Lung (tissue), 12 donors: Measurements from ENCODE around the gene SART3. TPM values are rescaled to one million over a fixed set of nuclear protein-coding genes. Genes with fewer than 3 reads are reported as not detected.
"Not testable (repeated sequence)": the region's sequence is repeated elsewhere in the genome, so short reads cannot be mapped to it uniquely, and the experiment has no call there.

Experiments used
- ATAC-seq: fragments of 200-7000 bp; cut with Tn5 transposase; one replicate; pipeline ENCODE4 v1.9.1; 2020; ENCODE audit warnings: moderate number of reproducible peaks; ENCODE audit not compliant: insufficient read depth, low FRiP score
- DNase-seq, 3 donors: peaks; one replicate each; pipeline ENCODE4 v3.0.0-alpha.2; 2013 to 2017
- H3K27ac ChIP-seq, 2 donors: one replicate each; pipeline ENCODE4 v1.5.1; 2013; ENCODE audit warnings: mild to moderate bottlenecking in 2 of 2, moderate library complexity in 2 of 2, control low read depth in 1 of 2, inconsistent platforms in 1 of 2, low read depth in 1 of 2, low read length in 1 of 2
- H3K27me3 ChIP-seq, 3 donors: one replicate each; pipeline ENCODE4 v1.5.1; 2013; ENCODE audit warnings: low read length in 2 of 3; ENCODE audit not compliant: control insufficient read depth in 3 of 3, insufficient read depth in 3 of 3
- H3K36me3 ChIP-seq, 4 donors: one replicate each; pipeline ENCODE4 v1.5.1; 2013; ENCODE audit warnings: low read length in 4 of 4, mild to moderate bottlenecking in 1 of 4, moderate library complexity in 1 of 4; ENCODE audit not compliant: control insufficient read depth in 4 of 4, insufficient read depth in 4 of 4
- H3K4me1 ChIP-seq, 5 donors: one replicate each; pipeline ENCODE4 v1.5.1; 2013; ENCODE audit warnings: low read length in 5 of 5, mild to moderate bottlenecking in 2 of 5, moderate library complexity in 1 of 5; ENCODE audit not compliant: control insufficient read depth in 5 of 5, insufficient read depth in 5 of 5
- H3K4me3 ChIP-seq: one replicate; pipeline ENCODE4 v1.5.1; 2013; ENCODE audit warnings: mild to moderate bottlenecking, control low read depth, moderate library complexity
- H3K9ac ChIP-seq, 2 donors: one replicate each; pipeline ENCODE4 v1.5.1; 2013; ENCODE audit warnings: low read length in 2 of 2, control low read depth in 1 of 2; ENCODE audit not compliant: insufficient read depth in 1 of 2
- H3K9me3 ChIP-seq, 4 donors: one replicate each; pipeline ENCODE4 v1.5.1; 2013; ENCODE audit warnings: low read length in 3 of 4, mild to moderate bottlenecking in 1 of 4, moderate library complexity in 1 of 4; ENCODE audit not compliant: control insufficient read depth in 4 of 4, insufficient read depth in 3 of 4
- CTCF ChIP-seq: IDR thresholded peaks from 2 replicates; pipeline ENCODE4 v1.5.1; 2012; ENCODE audit warnings: mild to moderate bottlenecking; ENCODE audit errors: control extremely low read depth, extremely low read depth
- WGBS, 2 donors: extraction: QIAGEN DNeasy Blood & Tissue Kit; methylation state at CpG; one replicate each; pipeline ENCODE4 v1.1.7; 2013; 5-methylcytosine and 5-hydroxymethylcytosine counted together
- polyA plus RNA-seq, 2 donors: library from polyadenylated mRNA; stranded (reverse); fragments of 200-250 nt; gene quantifications; one replicate each; pipeline ENCODE4 v1.2.1, GENCODE V29; 2013
- total RNA-seq, 2 donors: library from RNA; depleted of rRNA in 1 of 2; stranded (reverse); fragments of >200 nt in 1 of 2; gene quantifications; one replicate each; pipeline ENCODE4 v1.2.1, GENCODE V29; 2014 to 2021
- donor health status: control.
- donor health status: control.
- donor health status: Bipolar disorder and iron deficiency.
- donor health status: healthy.
- donor health status: DM: yes; HTN: yes; CAD: no.

Gene SART3
- total and polyA plus RNA-seq, 4 donors = 12.2 to 107 (median 34.9) TPM

DNA sequence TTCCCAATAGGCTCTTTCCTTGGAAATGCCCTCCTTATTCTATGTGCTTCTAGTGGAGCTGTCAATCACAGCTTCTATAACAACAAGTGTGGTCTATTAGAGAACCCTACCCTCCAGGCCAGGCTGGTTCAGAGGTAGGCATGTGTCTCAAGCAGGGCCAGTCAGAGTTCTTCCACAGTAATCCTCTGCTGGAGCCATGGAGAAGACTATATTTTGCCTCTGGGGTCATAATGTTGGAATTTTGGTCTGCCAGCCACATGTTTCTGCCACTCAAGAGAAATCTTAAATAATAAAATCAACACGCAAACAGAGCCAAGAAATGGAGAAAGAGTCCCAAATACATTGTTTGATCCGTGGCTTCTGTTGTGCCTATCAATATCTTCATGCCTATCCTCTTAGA, 69.7 kb downstream of the SART3 start:
- H3K27ac ChIP-seq = no peak overlapping the region
- ATAC-seq = no peak
- H3K36me3 ChIP-seq = no peaks in the 10 kb centered on the region
- 72 to 78% methylated on average over 2 of the region's 2 CpGs for WGBS, 2 donors
- H3K4me1 ChIP-seq = no peaks in the 10 kb centered on the region
- H3K27me3 ChIP-seq = peaks cover 0 to 2% (median 0%) of the 10 kb centered on the region in 3 donors
- no peak overlapping the region for H3K4me3 ChIP-seq
- H3K9me3 ChIP-seq = peaks cover 0 to 5% (median 0%) of the 10 kb centered on the region in 4 donors
- DNase-seq = no peak
- H3K9ac ChIP-seq = no peak overlapping the region
- TF ChIP-seq CTCF = no peak

DNA sequence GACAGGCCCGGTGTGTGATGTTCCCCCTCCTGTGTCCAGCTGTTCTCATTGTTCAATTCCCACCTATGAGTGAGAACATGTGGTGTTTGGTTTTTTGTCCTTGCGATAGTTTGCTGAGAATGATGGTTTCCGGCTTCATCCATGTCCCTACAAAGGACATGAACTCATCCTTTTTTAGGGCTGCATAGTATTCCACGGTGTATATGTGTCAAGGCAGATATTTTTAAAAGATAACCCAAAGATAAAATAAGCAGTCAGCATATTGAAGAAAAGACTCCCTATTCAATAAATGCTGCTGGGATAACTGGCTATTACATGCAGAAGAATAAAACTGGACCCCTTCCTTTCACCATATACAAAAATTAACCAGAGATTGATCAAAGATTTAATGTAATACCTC, 73.9 kb downstream of the SART3 start:
- not testable (repeated sequence) for H3K4me3 ChIP-seq, H3K27ac ChIP-seq, H3K9ac ChIP-seq, DNase-seq, H3K4me1 ChIP-seq, H3K36me3 ChIP-seq, ATAC-seq, H3K27me3 ChIP-seq, H3K9me3 ChIP-seq
- 71 to 87% methylated on average over 4 of the region's 4 CpGs for whole genome bisulfite sequencing, 2 donors

- DNase-seq, H3K27ac ChIP-seq, H3K9me3 ChIP-seq, H3K36me3 ChIP-seq, H3K27me3 ChIP-seq, ATAC-seq, H3K4me1 ChIP-seq, H3K4me3 ChIP-seq, H3K9ac ChIP-seq: not testable (repeated sequence)
- WGBS, 2 donors = 70 to 77% methylated on average over 7 of the region's 7 CpGs
These were observed 75.6 kb downstream of the SART3 start for GRCh38 chr12:108485371-108485770.

GRCh38 chr12:108484845-108485244, 76.1 kb downstream of the SART3 start:
- no peak overlapping the region for H3K9ac ChIP-seq
- H3K4me3 ChIP-seq = no peak overlapping the region
- no peaks in the 10 kb centered on the region for H3K27me3 ChIP-seq
- no peaks in the 10 kb centered on the region for H3K36me3 ChIP-seq
- 59 to 73% methylated on average over 2 of the region's 2 CpGs for WGBS, 2 donors
- H3K4me1 ChIP-seq = no peaks in the 10 kb centered on the region
- DNase-seq (no peak), ATAC-seq (no peak)
- H3K27ac ChIP-seq = no peak overlapping the region
- peaks cover 0 to 4% (median 0%) of the 10 kb centered on the region in 4 donors for H3K9me3 ChIP-seq
- no peak for TF ChIP-seq CTCF

- no peak for ATAC-seq
- H3K4me1 ChIP-seq = no peaks in the 10 kb centered on the region
- H3K27ac ChIP-seq = no peak overlapping the region
- TF ChIP-seq CTCF = no peak
- 80 to 84% methylated on average over 2 of the region's 2 CpGs for whole genome bisulfite sequencing, 2 donors
- peaks cover 0 to 4% (median 0%) of the 10 kb centered on the region in 4 donors for H3K9me3 ChIP-seq
- no peaks in the 10 kb centered on the region for H3K27me3 ChIP-seq
- H3K36me3 ChIP-seq = no peaks in the 10 kb centered on the region
- no peak for DNase-seq
- no peak overlapping the region for H3K9ac ChIP-seq
- no peak overlapping the region for H3K4me3 ChIP-seq
These were observed 76.5 kb downstream of the SART3 start for GRCh38 chr12:108484431-108484830.
